GM21381 (cell line): ENCODE data around the gene CBX4.

Experiments
- ATAC-seq: cut with Tn5 transposase; IDR thresholded peaks from one replicate; pipeline ENCODE4 v1.9.1; 2021; ENCODE audit warnings: mild to moderate bottlenecking, moderate library complexity; ENCODE audit not compliant: unreplicated experiment

Gene CBX4

DNA sequence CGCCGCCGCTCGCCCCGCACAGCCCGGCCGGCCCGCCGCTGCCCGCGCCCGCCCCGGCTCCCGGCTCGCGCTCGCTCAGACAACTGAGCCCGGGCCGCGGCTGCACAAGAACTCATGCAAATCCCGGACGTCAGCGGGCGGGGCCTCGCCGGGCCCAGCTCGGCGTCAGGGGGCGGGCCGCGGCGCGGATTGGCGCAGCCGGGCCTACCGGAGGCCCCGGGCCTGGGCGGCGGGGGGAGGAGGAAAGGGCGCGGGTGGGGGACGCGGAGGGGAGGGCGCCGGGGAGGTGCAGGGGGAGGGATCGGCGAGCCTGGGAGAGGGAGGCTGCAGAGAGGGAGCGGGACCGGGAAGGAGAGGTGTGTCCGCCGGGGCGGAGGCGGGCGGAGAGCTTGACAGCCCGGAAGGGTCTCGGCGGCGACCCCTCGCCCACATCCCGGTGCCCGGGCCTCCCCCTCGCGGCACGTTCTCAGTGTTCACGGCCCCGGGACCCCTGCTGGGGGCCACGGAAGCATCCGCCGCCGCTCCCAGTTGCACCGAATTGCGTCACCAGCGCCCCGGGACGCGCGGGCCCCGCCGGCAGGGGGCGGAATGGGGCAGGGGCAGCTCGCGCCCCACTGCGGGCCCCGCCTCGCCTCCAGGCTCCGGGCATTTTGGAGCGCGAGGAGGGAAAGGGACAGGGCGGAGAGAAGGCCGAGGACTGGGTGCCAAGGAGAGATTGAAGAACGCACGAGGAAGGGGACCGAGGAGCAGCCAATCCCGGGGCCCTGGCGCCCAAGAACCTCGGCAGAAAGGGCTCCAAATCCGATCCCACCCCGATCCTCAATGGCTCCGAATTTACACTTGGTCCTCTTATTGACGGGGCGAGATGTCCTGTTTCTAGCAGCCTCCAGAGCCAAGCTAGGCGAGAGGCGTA is at the start of gene CBX4:
Gene CBX4, minus strand, starts transcription at position 85 of the 913 bp plus-strand sequence. CDS start 189 bp downstream, outside the sequence.
- ATAC-seq: peak; percentile 53

DNA sequence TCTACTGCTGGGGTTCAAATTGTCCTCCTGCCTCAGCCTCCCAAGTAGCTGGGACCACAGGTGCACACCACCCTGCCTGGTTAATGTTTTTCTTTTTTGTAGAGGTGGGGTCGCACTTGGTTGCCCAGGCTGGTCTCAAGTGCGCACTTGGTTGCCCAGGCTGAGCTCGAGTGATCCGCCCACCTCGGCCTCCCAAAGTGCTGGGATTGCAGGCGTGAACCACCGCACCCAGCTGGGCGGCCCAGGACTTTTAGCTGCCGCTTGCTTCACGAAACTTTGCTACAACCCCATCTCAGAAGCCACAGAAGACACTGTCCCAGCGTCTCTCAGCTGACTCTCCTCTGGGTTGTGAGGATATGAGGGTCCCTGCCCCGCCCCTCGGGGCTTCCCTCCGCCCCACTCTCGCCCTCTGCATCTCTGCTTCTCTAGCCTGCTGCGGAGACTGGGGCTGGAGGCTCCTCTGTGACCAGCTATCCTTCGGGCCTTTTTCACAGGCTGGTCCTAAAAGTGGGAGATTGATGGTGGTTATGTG is 48.8 kb upstream of the CBX4 start:
- ATAC-seq: no peak

DNA sequence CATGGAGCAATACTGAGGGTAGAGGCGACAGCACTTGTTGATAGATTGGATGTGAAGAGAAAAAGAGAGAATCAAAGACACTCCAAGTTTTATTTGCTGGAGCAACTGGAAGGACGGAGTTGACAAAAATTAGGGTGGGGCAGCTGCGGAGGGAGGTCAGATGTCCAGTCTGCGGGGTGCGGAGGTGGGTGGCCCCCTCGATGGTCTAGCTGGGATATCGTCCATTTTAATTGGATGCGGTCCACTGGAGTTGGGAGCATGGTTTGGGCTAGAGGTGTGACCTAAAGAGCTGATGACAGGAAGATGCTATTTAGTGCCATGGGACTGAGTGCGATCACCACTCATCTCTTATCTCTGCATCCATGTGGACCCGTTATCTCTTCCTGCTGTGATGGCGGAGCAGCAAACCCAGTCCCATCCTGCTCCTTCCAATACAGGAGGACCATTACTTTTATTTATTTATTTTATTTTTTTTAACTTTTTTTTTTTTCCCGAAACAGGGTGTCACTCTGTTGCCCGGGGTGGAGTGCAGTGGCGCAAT is 48.3 kb upstream of the CBX4 start:
- no peak for ATAC-seq

DNA sequence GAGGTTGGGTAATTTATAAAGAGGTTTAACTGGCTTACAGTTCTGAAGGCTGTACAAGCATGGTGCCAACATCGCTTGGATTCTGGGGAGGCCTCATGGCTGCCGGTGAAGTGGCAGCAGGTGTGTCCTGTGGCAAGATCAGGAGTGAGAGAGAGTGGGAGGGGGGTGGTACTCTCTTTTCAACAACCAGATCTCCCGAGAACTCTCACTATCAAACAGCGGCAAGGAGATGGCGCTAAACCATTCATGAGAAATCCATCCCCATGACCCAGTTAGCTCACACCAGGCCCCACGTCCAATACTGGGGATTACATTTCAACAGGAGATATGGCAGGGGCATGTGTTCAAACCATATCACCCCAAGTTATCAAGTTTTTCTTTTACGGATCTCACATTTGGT is 44.0 kb upstream of the CBX4 start:
- no peak for ATAC-seq

DNA sequence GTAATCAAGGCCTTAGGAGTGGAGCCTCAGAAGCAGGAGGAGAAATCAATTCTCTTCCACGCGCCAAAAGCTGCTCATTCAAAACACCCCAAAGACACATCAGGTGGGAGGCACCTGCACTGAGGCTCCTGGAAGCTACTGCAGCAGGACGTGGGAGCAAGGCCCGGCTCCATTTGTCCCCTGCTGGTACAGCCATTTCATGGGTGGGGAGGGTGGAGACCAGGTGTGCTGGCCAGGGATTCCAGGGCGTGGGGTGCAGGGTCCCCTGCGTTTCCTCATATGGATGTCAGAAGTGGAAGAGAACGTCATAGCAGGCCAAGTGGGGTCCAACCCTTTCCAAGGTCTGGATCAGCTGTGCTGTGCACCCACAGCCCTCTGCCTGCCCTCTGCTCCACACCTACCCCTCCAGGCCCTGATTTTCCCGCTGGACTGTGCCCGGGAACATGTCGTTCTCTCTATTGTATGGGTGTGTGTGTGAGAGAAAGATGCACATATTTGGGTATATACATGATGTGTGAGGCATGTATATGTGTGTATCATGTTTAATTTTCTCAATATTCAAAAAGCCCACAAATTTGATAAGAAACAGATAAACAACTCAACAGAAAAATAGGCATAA is 39.2 kb upstream of the CBX4 start:
- ATAC-seq: no peak

DNA sequence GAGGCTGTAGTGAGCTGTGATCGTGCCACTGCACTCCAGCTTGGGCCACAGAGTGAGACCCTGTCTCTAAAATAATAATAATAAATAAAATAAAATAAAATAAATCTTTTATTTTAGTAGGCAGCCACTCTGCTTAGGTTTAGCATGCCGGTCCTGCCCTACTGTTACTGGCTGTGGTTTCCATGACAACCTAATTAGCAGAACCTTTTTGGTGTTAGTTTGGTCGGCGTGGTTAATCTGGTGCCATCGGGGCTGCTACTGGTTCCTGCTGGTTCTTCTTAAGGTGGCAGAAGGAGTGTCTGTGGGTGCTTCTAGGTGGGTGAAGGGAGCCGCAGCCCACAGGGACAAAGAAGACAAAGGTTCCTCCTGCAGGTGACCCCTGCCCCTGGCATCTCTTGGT is 37.8 kb upstream of the CBX4 start:
- ATAC-seq: no peak

DNA sequence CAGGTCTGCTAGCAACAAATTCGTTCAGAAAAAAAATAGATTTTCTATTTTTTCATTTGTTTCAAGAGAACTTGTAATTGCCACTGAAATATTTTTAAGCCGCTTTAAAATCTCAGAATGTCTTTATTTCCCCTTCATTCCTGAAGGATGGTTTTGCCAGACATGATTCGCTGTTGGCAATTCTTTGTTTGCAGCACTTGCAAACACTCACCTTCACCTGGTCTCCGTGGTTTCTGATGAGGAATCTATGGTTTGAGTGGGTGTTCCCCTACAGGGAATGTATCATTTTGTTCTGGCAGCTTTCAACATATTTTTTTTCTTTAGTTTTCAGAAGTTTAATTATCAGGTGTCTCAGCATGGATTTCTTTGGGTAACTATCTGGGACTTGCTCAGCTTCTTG is 36.3 kb upstream of the CBX4 start:
- no peak for ATAC-seq

DNA sequence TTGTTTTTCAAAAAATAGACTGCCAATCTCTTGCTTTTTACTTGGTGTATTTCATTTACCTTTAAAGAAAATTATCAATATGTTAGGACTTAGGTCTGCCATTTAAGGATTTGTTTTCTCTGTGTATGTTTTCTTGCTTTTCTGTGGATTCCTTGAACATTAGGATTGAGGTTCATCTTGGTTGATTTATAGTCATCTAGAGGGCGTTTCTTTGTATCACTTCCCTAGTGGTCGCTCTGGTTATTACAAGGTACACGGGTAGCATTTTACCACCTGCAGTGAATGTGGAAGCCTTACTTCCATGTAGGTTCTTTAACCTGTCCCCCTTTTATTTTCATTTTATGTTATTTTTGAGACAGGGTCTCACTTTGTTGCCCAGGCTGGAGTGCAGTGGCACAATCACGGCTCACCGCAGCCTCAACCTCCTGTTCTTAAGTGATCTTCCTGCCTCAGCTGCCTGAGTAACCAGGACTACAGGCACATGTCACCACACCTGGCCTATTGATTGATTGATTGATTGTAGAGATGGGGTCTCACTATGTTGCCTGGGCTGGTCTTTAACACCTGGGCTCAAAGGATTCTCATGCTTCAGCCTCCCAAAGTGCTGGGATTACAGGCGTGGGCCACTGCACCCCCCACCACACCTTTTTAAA is 35.2 kb upstream of the CBX4 start:
- no peak for ATAC-seq

DNA sequence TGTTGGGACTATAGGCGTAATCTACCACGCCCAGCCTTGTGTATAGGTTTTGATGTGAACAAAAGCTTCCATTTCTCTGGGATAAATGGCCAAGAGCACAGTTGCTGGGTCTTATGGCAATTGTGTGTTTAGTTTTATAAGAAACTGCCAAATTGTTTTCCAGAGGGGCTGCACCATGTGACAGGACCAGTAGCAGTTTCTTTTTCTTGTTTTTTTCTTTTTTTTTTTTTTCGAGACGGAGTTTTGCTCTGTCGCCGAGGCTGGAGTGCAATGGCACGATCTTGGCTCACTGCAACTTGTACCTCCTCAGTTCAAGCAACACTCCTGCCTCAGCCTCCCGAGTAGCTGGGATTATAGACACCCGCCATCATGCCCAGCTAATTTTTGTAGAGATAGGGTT is 34.3 kb upstream of the CBX4 start:
- no peak for ATAC-seq

DNA sequence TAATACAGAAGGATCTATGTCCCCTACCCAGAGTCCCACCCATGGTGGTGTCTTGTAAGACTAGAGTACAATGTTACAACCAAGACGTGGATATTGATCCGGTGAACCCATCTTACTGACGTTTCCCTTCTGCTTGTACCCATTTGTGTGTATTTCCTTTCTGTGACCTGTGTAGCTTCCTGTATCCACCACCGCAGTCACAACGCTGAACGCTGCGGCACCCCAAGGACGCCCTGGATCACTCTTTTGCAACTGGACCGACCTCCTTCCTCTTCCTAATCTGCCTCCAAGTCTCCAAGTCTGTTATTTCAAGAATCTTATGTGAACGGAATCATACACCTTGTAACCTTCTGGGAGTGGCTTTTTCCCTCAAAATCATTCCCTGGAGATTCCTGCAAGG is 33.5 kb upstream of the CBX4 start:
- no peak for ATAC-seq

DNA sequence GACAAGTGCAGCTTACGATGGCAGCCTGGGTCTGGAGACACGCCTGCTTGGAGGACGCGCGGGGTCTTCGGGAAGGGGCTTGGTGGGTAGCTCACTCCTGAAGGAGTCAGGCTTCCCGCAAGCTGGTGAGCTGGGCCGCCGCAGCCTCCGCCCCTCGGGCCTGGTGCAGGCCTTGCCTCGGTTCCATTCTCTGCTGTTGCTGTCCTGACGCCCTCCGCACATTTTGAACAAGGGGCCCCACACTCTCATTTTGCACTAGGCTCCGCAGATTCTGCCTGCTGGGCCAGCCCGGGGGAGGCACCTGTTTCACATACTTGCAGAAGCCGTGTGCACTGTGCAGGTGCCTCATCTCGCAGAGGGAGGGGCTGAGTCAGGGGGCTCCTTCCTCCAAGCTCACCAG is 31.9 kb upstream of the CBX4 start:
- no peak for ATAC-seq

DNA sequence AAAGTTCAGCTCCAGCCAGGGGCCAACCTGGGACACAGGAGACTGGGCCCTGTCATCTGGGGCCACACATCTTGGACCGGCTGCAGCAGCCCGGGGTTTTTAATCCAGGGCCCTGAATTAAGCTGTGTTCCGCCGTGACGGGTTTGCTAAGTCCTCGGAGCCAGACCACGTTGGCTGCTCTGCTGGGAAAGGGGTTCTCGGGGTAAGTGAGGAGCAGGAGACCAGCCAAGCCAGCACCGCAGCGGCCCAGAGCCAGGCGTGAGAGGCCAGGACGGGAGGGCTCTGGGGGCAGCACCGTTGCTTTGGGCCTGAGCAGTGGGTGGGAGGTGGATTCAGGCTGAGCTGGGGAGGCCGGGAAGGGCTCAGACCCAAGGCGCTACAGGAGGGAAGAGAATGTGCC is 31.3 kb upstream of the CBX4 start:
- ATAC-seq: no peak

DNA sequence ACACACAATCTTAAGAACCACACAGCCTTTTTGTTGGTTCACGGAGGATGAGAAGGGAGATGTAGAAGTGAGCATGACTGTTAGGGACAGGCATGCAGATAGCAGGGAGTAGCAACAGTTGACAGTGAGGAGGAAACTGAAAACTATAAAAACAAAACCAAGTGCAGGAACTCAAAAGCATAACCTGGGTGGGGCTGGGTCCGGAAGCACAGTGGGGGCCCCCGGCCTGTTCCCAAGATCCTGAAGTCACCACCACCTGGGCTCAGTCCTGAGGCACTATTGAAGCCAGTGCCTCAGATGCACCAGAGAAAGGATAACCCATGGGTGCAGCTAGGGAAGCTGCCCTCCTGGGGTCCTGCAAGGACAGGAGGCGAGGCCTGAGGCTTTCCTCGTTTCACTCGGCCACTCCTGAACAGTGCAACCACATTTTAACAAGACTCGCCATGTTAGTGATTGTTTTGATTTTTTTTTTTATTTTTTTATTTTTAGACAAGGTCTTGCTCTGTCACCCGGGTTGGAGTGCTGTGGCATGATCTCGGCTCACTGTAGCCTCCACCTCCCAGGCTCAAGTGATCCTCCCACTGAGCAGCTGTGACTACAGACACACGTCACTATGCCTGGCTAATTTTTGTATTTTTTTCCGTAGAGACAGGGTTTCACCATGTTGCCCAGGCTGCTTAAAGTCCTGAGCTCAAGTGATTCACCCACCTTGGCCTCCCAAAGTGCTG is 27.7 kb upstream of the CBX4 start:
- no peak for ATAC-seq

DNA sequence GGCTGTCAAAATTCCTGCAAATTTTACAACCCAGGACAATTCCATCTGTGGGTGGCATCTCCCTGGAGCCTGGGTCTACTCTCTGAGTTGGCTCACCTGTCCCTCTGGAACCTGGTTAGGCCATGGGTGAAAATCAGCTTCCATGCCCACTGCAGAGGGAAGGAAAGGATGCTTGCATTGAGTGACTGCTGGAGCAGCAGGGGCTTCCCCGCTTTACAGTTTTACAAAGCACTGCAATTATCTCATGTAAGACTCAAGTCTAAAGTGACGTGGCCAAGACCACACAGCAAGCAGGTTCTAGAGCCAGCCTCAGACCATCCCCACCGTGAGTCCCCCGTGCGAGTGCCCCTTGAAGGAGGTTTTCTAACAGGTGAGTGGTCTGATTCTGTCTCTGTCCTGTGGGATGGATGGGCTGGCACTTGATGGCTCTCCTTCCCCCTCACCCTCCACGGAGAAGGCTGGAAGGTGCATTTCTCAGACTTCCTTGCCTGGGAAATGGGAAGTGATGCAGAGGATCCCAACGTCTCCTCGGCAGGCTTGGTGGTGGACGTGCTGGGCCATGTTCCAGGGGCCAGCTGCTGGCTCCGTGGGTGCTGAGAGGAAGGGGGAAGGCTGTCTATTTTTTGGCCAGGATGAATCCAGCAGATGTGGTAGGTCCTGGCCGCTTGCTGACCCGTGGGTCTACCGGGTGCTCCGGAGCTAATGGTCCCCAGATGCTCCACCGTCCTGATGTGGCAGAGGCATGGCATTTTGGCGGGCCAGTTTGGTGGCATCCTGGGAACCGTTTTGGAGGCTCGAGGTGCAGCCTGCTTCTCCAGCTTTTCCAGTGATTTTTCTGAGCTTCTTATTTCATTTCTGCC is 26.3 kb upstream of the CBX4 start:
- no peak for ATAC-seq

DNA sequence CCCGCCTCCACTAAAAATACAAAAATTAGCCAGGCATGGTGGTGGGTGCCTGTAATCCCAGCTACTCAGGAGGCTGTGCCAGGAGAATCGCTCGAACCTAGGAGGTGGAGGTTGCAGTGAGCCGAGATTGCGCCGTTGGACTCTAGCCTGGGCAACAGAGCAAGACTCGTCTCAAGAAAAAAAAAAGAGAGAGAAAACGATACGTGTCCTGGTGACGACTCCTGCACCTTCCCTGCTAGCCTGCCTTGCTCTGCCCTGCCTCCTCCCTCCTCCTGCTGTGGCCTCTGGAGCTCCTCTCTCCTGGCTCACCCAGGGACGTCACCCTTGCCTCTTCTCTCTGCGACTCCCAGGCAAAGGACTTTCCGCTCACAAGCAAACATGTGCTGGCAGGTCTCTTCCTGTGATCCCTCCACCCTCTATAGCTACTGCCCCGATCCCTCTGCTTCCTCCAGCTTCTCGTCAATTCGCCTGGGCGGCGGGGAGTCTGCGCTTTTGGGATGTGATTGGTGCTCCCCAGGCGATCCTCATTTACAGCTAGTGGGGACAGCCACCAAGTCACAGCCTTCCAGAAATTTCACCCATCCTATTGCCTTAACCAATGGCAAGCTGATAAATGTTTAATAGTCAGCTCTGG is 25.5 kb upstream of the CBX4 start:
- ATAC-seq: no peak

DNA sequence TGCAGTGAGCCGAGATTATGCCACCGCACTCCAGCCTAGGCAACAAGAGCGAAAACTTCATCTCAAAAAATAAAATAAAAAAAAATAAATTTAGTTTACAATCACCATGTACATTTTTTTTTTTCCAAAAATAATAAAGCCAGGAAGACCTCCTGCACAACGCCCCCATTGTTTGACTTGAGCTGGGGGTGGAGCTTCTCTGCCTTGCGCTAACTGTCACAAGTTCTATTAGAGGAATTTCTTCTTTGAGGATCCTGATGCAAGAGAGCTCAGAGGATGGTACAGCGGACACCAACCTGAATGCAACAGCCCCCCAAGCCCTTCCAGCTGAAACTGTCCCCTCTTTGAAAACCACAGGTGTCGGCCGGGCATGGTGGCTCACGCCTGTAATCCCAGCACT is 24.9 kb upstream of the CBX4 start:
- ATAC-seq: no peak

DNA sequence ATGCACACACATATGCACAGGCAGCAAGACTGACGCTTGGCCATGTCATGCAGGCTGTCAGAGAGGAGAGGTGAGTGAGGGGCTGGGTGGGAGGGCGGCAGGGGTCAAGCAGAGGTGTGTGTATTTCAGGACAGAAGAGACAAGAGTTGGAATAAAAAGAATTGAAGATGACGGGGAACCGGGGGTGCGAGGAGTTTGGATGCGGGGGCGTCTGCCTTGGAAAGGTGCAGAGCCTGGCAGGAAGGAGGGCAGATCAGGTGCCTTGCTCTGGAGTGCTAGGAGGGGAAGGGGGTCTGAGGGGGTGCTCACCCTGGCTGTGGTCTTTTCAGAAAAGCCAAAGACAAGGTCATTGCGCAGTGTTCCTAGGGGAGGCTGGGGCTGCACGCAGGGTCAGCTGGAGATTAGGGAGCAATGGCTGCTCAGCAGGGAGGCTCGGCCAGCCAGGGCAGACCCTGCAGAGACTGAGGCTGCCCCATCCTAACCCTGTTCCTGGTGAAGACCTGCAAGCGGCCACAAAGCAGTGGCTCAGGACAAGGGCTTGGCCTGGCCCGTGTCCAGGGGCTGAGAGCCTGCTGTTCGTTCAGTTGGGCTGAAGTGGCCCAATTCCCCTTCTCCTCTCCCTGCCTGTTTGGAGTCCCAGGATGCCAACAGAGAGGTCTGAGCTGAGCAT is 23.7 kb upstream of the CBX4 start:
- ATAC-seq: no peak

DNA sequence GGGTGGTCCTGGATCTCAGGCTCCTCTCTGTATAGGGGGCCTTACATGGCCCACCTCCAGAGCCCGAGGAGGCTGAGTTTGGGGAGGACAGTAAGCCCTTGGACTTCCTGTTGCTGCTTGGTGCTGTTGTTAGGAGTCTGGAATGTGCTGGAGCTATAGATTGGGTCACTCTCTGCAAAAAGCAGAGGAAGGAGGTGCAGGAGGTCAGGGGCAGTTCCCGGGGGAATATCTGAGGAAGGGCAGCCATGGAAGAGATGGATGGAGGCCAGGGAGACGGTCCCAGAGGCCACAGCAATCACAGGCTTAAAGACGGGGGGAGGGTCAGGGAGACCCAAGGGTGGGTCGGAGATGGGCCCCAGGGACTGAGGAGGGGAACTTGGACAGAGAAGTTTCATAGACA is 23.0 kb upstream of the CBX4 start:
- ATAC-seq: no peak
